Measurements from ENCODE around the gene QSOX1.

QSOX1 gene

DNA sequence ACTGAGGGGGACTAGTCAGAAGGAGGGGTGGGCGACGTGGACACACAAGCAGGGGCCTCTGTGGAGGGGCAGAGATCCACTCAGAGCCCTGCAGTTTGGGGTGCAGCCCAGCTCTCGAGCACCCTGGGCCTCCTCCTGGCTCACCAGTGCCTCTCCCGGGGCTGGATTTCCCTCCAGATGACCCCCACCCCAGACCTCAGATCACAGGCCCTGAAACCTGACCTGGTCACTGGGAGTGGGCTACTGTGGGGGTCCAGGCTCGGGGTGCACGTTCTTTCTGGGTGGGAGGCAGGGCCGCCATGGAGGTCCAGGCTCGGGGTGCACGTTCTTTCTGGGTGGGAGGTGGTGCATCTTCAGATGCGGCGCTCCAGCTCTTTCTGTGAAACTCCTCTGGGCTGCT is 65.1 kb downstream of the QSOX1 start:
- no peak overlapping the region for H3K27ac ChIP-seq (ENCODE audit: low read length)
- no peaks in the 10 kb centered on the region for H3K4me1 ChIP-seq (ENCODE audit: control insufficient read depth in 1 of 2, insufficient read depth in 2 of 2, low read length in 2 of 2)
- no peaks in the 10 kb centered on the region for H3K36me3 ChIP-seq (ENCODE audit: control insufficient read depth in 1 of 2, insufficient read depth in 2 of 2, low read length in 2 of 2)
- H3K27me3 ChIP-seq (ENCODE audit: low read depth, low read length): peaks cover 9% of the 10 kb centered on the region
- H3K4me3 ChIP-seq (ENCODE audit: low read depth in 1 of 2, low read length in 2 of 2): no peak overlapping the region
- H3K9me3 ChIP-seq (ENCODE audit: control insufficient read depth in 1 of 2, low read length in 2 of 2): no peaks in the 10 kb centered on the region

DNA sequence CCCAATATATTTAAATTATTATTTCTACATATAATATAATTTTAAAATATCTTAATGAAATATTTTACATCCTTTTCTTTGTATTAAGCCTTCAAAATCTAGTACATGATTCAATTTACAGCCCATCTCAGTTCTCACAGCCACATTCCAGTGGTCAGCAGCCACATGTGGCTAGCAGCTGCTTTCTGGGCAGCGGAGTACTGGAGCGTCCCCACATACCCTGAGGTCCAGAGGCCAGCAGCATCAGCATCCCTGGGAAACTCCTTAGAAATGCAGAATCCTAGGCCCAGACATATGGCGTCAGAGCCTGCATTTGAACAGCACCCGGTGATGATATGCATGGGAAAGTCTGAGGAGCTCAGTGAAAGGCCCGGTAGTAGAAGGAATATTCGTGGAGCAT is 66.8 kb downstream of the QSOX1 start:
- H3K4me1 ChIP-seq (ENCODE audit: control insufficient read depth in 1 of 2, insufficient read depth in 2 of 2, low read length in 2 of 2): no peaks in the 10 kb centered on the region
- no peak overlapping the region for H3K27ac ChIP-seq (ENCODE audit: low read length)
- H3K4me3 ChIP-seq (ENCODE audit: low read depth in 1 of 2, low read length in 2 of 2): no peak overlapping the region
- peaks cover 14% of the 10 kb centered on the region for H3K27me3 ChIP-seq (ENCODE audit: low read depth, low read length)
- H3K36me3 ChIP-seq (ENCODE audit: control insufficient read depth in 1 of 2, insufficient read depth in 2 of 2, low read length in 2 of 2): no peaks in the 10 kb centered on the region
- H3K9me3 ChIP-seq (ENCODE audit: control insufficient read depth in 1 of 2, low read length in 2 of 2): no peaks in the 10 kb centered on the region

GRCh38 chr1:180224902-180225301 is 70.2 kb downstream of the QSOX1 start:
- Histone ChIP-seq H3K4me1 (ENCODE audit: control insufficient read depth in 1 of 2, insufficient read depth in 2 of 2, low read length in 2 of 2) (peaks cover 0 to 11% of the 10 kb centered on the region in 2 donors), H3K27ac (ENCODE audit: low read length) (no peak overlapping the region), H3K27me3 (ENCODE audit: low read depth, low read length) (peaks cover 29% of the 10 kb centered on the region), H3K9me3 (ENCODE audit: control insufficient read depth in 1 of 2, low read length in 2 of 2) (no peaks in the 10 kb centered on the region), H3K36me3 (ENCODE audit: control insufficient read depth in 1 of 2, insufficient read depth in 2 of 2, low read length in 2 of 2) (no peaks in the 10 kb centered on the region), H3K4me3 (ENCODE audit: low read depth in 1 of 2, low read length in 2 of 2) (no peak overlapping the region)

DNA sequence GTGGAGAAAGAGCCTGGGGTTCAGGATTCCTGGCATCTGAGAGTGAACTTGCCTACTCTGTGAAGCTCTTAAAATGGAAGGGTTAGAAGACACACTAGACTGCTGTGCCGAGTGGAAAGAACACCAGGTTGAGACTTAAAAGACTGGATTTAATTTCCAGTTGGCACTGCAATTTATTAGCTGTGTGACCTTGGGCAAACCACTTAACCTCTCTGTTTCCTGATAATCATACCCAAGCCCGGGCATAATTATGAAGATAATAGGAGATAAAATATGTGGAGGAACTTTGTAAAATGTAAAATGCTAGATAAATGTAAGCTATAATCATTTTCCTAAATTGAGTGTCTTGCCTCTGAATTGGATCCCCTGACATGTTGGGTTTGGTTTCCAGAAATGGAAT is 70.7 kb downstream of the QSOX1 start:
- Histone ChIP-seq H3K9me3 (ENCODE audit: control insufficient read depth in 1 of 2, low read length in 2 of 2) (no peaks in the 10 kb centered on the region), H3K27ac (ENCODE audit: low read length) (no peak overlapping the region), H3K27me3 (ENCODE audit: low read depth, low read length) (peaks cover 29% of the 10 kb centered on the region), H3K4me1 (ENCODE audit: control insufficient read depth in 1 of 2, insufficient read depth in 2 of 2, low read length in 2 of 2) (peaks cover 0 to 15% of the 10 kb centered on the region in 2 donors), H3K4me3 (ENCODE audit: low read depth in 1 of 2, low read length in 2 of 2) (no peak overlapping the region), H3K36me3 (ENCODE audit: control insufficient read depth in 1 of 2, insufficient read depth in 2 of 2, low read length in 2 of 2) (no peaks in the 10 kb centered on the region)

- Histone ChIP-seq H3K27me3 (ENCODE audit: low read depth, low read length) (peaks cover 53% of the 10 kb centered on the region), H3K4me1 (ENCODE audit: control insufficient read depth in 1 of 2, insufficient read depth in 2 of 2, low read length in 2 of 2) (peaks cover 5 to 33% of the 10 kb centered on the region in 2 donors)
These were observed 73.4 kb downstream of the QSOX1 start for GRCh38 chr1:180227861-180228647.

GRCh38 chr1:180228648-180229482 is 74.2 kb downstream of the QSOX1 start:
- Histone ChIP-seq H3K36me3 (ENCODE audit: control insufficient read depth in 1 of 2, insufficient read depth in 2 of 2, low read length in 2 of 2) (no peaks in the 10 kb centered on the region), H3K27me3 (ENCODE audit: low read depth, low read length) (peaks cover 61% of the 10 kb centered on the region), H3K27ac (ENCODE audit: low read length) (no peak overlapping the region), H3K4me3 (ENCODE audit: low read depth in 1 of 2, low read length in 2 of 2) (peak overlapping the region; percentile 21 to 77), H3K9me3 (ENCODE audit: control insufficient read depth in 1 of 2, low read length in 2 of 2) (peaks cover 0 to 3% of the 10 kb centered on the region in 2 donors), H3K4me1 (ENCODE audit: control insufficient read depth in 1 of 2, insufficient read depth in 2 of 2, low read length in 2 of 2) (peaks cover 5 to 39% of the 10 kb centered on the region in 2 donors)

More at GRCh38 chr1:180227861-180228647, 73.4 kb downstream of the QSOX1 start:
- Histone ChIP-seq H3K36me3 (ENCODE audit: control insufficient read depth in 1 of 2, insufficient read depth in 2 of 2, low read length in 2 of 2) (no peaks in the 10 kb centered on the region), H3K4me3 (ENCODE audit: low read depth in 1 of 2, low read length in 2 of 2) (no peak overlapping the region), H3K9me3 (ENCODE audit: control insufficient read depth in 1 of 2, low read length in 2 of 2) (peaks cover 0 to 3% of the 10 kb centered on the region in 2 donors), H3K27ac (ENCODE audit: low read length) (no peak overlapping the region)

GRCh38 chr1:180229483-180230415 is 75.1 kb downstream of the QSOX1 start, which contains the start of gene LHX4:
TSS of gene LHX4 (plus strand) at chr1:180230264. CDS start at chr1:180230530, 266 bp downstream.
- peak within 1 kb of the TSS; percentile 60 to 77 for H3K4me3 ChIP-seq (ENCODE audit: low read depth in 1 of 2, low read length in 2 of 2)
- H3K4me1 ChIP-seq (ENCODE audit: control insufficient read depth in 1 of 2, insufficient read depth in 2 of 2, low read length in 2 of 2): peaks cover 5 to 46% of the 10 kb centered on the region in 2 donors
- no peaks in the 10 kb centered on the region for H3K36me3 ChIP-seq (ENCODE audit: control insufficient read depth in 1 of 2, insufficient read depth in 2 of 2, low read length in 2 of 2)
- peaks cover 0 to 3% of the 10 kb centered on the region in 2 donors for H3K9me3 ChIP-seq (ENCODE audit: control insufficient read depth in 1 of 2, low read length in 2 of 2)
- H3K27ac ChIP-seq (ENCODE audit: low read length): no peak within 1 kb of the TSS
- peaks cover 61% of the 10 kb centered on the region for H3K27me3 ChIP-seq (ENCODE audit: low read depth, low read length)

DNA sequence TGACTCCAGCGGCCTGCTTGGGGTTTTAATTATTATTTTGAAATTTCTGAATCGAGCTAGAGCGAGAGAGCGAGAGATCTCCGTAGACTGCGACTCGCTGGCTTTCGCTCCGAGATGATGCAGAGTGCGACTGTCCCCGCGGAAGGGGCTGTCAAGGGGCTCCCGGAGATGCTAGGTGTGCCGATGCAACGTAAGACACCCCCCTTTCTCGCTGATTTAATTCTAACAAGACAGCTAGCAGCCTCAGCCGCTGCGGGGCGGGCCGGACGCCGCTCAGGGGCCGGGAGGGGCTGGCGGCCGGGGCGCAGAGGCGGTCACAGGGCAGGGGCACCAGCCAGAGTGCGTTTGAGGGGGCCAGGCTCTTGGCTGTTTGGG is 75.7 kb downstream of the QSOX1 start:
- H3K9me3 ChIP-seq (ENCODE audit: control insufficient read depth in 1 of 2, low read length in 2 of 2): peaks cover 0 to 3% of the 10 kb centered on the region in 2 donors
- H3K27me3 ChIP-seq (ENCODE audit: low read depth, low read length): peaks cover 68% of the 10 kb centered on the region
- peak overlapping the region; percentile 60 to 77 for H3K4me3 ChIP-seq (ENCODE audit: low read depth in 1 of 2, low read length in 2 of 2)
- H3K4me1 ChIP-seq (ENCODE audit: control insufficient read depth in 1 of 2, insufficient read depth in 2 of 2, low read length in 2 of 2): peaks cover 5 to 52% of the 10 kb centered on the region in 2 donors
- no peak overlapping the region for H3K27ac ChIP-seq (ENCODE audit: low read length)
- H3K36me3 ChIP-seq (ENCODE audit: control insufficient read depth in 1 of 2, insufficient read depth in 2 of 2, low read length in 2 of 2): no peaks in the 10 kb centered on the region

DNA sequence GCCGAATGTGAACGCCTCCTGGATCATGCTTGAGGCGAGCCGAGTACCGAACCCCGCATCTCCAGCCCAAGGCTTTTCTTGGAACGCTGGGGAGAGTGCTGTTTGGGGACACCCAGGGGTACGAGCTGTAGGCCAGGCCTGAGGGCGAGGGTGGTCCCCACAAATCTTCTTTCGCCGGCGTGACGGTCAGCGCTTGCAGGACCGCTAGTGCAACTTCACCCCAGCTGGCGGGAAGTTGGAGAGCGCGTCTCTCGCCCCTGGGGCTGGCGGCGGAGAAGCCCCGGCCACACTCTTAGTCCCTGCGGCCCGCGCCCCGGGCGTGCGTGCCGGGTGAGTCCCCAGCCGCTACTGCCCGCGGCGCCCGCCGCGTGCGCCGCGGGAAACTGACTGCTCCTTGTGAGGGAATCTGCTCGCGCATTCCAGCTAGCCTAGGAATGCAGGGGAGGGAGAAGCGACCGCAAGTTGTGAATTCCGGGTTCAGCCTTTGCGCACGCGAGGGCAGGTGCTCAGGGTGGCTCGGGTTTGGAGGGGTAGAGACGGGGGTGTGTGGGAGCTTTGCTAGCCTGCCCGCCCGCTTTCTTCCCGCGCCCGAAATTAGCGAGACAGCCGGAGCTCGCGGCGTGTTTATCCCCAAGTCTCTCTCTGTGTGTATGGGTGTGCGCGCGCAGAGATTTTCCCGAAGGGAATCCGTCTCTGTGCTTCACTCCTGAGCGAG is 76.3 kb downstream of the QSOX1 start:
- no peak overlapping the region for H3K27ac ChIP-seq (ENCODE audit: low read length)
- H3K4me1 ChIP-seq (ENCODE audit: control insufficient read depth in 1 of 2, insufficient read depth in 2 of 2, low read length in 2 of 2): peaks cover 5 to 58% of the 10 kb centered on the region in 2 donors
- peaks cover 70% of the 10 kb centered on the region for H3K27me3 ChIP-seq (ENCODE audit: low read depth, low read length)

DNA sequence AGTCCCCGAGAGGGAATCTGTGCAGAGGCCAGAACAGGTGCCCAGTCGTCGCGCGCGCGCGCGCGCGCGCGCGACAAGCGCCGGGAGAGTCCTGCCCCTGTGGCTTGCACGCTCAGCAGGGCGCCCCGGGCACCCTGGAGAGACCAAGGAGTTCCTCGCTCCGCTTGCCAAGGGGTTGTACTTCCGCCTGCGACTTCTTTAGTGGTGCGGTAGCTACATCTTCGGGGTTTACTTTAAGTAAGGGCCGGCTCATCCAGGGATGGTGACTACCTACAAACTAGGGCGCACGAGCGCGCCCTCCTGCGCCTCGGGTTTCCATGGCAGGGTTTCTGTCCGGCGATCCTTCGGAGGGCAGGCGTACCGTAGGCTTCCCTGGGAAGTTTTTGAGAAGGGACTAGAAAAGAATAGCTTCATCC is 76.8 kb downstream of the QSOX1 start:
- peaks cover 74% of the 10 kb centered on the region for H3K27me3 ChIP-seq (ENCODE audit: low read depth, low read length)
- H3K9me3 ChIP-seq (ENCODE audit: control insufficient read depth in 1 of 2, low read length in 2 of 2): peaks cover 0 to 3% of the 10 kb centered on the region in 2 donors
- no peak overlapping the region for H3K27ac ChIP-seq (ENCODE audit: low read length)
- H3K4me3 ChIP-seq (ENCODE audit: low read depth in 1 of 2, low read length in 2 of 2): peak overlapping the region; percentile 18 to 77
- H3K36me3 ChIP-seq (ENCODE audit: control insufficient read depth in 1 of 2, insufficient read depth in 2 of 2, low read length in 2 of 2): no peaks in the 10 kb centered on the region
- H3K4me1 ChIP-seq (ENCODE audit: control insufficient read depth in 1 of 2, insufficient read depth in 2 of 2, low read length in 2 of 2): peaks cover 5 to 63% of the 10 kb centered on the region in 2 donors

More for the DNA sequence above, 76.3 kb downstream of the QSOX1 start:
- peaks cover 0 to 3% of the 10 kb centered on the region in 2 donors for H3K9me3 ChIP-seq (ENCODE audit: control insufficient read depth in 1 of 2, low read length in 2 of 2)
- peak overlapping the region; percentile 60 to 77 for H3K4me3 ChIP-seq (ENCODE audit: low read depth in 1 of 2, low read length in 2 of 2)
- no peaks in the 10 kb centered on the region for H3K36me3 ChIP-seq (ENCODE audit: control insufficient read depth in 1 of 2, insufficient read depth in 2 of 2, low read length in 2 of 2)
